ENCODE results near the gene ERV3-1. TPM values are rescaled to one million over a fixed set of nuclear protein-coding genes. Genes with fewer than 3 reads are reported as not detected.

The ERV3-1 gene
- total and polyA plus RNA-seq, 2 experiments from 2014 or later = 15.3 to 26.8 TPM

DNA sequence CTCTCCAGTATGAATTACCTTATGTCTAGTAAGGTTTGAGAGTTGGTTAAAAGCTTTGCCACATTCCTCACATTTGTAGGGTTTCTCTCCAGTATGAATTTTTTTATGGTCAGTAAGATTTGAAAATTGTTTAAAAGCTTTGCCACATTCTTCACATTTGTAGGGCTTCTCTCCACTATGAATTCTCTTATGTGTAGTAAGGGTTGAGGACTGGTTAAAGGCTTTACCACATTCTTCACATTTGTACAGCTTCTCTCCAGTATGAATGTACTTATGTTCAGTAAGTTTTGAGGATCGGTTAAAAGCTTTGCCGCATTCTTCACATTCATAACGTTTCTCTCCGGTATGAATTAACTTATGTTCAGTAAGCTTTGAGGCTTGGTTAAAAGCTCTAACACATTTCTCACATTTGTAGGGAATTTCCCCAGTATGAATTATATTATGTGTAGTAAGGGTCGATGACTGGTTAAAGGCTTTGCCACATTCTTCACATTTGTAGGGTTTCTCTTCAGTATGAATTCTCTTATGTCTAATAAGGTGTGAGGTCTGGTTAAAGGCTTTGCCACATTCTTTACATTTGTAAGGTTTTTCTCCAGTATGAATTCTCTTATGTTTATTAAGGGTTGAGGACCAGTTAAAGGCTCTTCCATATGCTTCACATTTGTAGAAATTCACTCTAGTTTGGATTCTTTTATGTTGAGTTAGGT is 27.8 kb downstream of the ERV3-1 start:
- Mint-ChIP-seq H3K4me3 (no peak overlapping the region), H3K9me3 (peaks cover 85% of the 10 kb centered on the region), H3K36me3 (ENCODE audit: low read depth) (peaks cover 76% of the 10 kb centered on the region), H3K4me1 (no peaks in the 10 kb centered on the region), H3K27me3 (ENCODE audit: insufficient read depth, low read depth, poor library complexity) (no peaks in the 10 kb centered on the region), H3K27ac (no peak overlapping the region)
- no peaks in the 10 kb centered on the region for H3K27me3 ChIP-seq (ENCODE audit: insufficient read depth)
- no peak for TF ChIP-seq JUNB (IDR thresholded peaks at IDR 0.05; ENCODE audit: unreplicated experiment)
- TF ChIP-seq ZNF114 (CRISPR knock-in tag; IDR thresholded peaks at IDR 0.05) = no peak
- TF ChIP-seq STAT1 (IDR thresholded peaks at IDR 0.05; ENCODE audit: unreplicated experiment) = no peak
- TF ChIP-seq POLR2AphosphoS5 (IDR thresholded peaks at IDR 0.05; ENCODE audit: low read depth) = no peak
- TF ChIP-seq EZH2 (IDR thresholded peaks at IDR 0.05; ENCODE audit: low read depth, unreplicated experiment) = no peak
- TF ChIP-seq ZNF331 (CRISPR knock-in tag; IDR thresholded peaks at IDR 0.05; ENCODE audit: low read depth) = no peak
- TF ChIP-seq CREB1 (CRISPR knock-in tag; IDR thresholded peaks at IDR 0.05; ENCODE audit: low read depth) = no peak
- TF ChIP-seq, protein P1, sequence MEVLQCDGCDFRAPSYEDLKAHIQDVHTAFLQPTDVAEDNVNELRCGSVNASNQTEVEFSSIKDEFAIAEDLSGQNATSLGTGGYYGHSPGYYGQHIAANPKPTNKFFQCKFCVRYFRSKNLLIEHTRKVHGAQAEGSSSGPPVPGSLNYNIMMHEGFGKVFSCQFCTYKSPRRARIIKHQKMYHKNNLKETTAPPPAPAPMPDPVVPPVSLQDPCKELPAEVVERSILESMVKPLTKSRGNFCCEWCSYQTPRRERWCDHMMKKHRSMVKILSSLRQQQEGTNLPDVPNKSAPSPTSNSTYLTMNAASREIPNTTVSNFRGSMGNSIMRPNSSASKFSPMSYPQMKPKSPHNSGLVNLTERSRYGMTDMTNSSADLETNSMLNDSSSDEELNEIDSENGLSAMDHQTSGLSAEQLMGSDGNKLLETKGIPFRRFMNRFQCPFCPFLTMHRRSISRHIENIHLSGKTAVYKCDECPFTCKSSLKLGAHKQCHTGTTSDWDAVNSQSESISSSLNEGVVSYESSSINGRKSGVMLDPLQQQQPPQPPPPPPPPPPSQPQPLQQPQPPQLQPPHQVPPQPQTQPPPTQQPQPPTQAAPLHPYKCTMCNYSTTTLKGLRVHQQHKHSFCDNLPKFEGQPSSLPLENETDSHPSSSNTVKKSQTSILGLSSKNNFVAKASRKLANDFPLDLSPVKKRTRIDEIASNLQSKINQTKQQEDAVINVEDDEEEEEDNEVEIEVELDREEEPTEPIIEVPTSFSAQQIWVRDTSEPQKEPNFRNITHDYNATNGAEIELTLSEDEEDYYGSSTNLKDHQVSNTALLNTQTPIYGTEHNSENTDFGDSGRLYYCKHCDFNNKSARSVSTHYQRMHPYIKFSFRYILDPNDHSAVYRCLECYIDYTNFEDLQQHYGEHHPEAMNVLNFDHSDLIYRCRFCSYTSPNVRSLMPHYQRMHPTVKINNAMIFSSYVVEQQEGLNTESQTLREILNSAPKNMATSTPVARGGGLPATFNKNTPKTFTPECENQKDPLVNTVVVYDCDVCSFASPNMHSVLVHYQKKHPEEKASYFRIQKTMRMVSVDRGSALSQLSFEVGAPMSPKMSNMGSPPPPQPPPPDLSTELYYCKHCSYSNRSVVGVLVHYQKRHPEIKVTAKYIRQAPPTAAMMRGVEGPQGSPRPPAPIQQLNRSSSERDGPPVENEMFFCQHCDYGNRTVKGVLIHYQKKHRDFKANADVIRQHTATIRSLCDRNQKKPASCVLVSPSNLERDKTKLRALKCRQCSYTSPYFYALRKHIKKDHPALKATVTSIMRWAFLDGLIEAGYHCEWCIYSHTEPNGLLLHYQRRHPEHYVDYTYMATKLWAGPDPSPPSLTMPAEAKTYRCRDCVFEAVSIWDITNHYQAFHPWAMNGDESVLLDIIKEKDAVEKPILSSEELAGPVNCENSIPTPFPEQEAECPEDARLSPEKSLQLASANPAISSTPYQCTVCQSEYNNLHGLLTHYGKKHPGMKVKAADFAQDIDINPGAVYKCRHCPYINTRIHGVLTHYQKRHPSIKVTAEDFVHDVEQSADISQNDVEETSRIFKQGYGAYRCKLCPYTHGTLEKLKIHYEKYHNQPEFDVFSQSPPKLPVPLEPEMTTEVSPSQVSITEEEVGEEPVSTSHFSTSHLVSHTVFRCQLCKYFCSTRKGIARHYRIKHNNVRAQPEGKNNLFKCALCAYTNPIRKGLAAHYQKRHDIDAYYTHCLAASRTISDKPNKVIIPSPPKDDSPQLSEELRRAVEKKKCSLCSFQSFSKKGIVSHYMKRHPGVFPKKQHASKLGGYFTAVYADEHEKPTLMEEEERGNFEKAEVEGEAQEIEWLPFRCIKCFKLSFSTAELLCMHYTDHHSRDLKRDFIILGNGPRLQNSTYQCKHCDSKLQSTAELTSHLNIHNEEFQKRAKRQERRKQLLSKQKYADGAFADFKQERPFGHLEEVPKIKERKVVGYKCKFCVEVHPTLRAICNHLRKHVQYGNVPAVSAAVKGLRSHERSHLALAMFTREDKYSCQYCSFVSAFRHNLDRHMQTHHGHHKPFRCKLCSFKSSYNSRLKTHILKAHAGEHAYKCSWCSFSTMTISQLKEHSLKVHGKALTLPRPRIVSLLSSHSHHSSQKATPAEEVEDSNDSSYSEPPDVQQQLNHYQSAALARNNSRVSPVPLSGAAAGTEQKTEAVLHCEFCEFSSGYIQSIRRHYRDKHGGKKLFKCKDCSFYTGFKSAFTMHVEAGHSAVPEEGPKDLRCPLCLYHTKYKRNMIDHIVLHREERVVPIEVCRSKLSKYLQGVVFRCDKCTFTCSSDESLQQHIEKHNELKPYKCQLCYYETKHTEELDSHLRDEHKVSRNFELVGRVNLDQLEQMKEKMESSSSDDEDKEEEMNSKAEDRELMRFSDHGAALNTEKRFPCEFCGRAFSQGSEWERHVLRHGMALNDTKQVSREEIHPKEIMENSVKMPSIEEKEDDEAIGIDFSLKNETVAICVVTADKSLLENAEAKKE (CRISPR knock-in tag; IDR thresholded peaks at IDR 0.05) = no peak
- TF ChIP-seq EZH2phosphoT487 (IDR thresholded peaks at IDR 0.05; ENCODE audit: unreplicated experiment) = no peak
- TF ChIP-seq, protein P2, sequence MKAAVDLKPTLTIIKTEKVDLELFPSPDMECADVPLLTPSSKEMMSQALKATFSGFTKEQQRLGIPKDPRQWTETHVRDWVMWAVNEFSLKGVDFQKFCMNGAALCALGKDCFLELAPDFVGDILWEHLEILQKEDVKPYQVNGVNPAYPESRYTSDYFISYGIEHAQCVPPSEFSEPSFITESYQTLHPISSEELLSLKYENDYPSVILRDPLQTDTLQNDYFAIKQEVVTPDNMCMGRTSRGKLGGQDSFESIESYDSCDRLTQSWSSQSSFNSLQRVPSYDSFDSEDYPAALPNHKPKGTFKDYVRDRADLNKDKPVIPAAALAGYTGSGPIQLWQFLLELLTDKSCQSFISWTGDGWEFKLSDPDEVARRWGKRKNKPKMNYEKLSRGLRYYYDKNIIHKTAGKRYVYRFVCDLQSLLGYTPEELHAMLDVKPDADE (IDR thresholded peaks at IDR 0.05) = no peak
- TF ChIP-seq NANOG (IDR thresholded peaks at IDR 0.05; ENCODE audit: borderline replicate concordance) = no peak
- TF ChIP-seq, protein P3, sequence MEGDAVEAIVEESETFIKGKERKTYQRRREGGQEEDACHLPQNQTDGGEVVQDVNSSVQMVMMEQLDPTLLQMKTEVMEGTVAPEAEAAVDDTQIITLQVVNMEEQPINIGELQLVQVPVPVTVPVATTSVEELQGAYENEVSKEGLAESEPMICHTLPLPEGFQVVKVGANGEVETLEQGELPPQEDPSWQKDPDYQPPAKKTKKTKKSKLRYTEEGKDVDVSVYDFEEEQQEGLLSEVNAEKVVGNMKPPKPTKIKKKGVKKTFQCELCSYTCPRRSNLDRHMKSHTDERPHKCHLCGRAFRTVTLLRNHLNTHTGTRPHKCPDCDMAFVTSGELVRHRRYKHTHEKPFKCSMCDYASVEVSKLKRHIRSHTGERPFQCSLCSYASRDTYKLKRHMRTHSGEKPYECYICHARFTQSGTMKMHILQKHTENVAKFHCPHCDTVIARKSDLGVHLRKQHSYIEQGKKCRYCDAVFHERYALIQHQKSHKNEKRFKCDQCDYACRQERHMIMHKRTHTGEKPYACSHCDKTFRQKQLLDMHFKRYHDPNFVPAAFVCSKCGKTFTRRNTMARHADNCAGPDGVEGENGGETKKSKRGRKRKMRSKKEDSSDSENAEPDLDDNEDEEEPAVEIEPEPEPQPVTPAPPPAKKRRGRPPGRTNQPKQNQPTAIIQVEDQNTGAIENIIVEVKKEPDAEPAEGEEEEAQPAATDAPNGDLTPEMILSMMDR (conservative IDR thresholded peaks at IDR 0.05; ENCODE audit: low read depth in 2 of 2) = no peak
- TF ChIP-seq, protein P4, sequence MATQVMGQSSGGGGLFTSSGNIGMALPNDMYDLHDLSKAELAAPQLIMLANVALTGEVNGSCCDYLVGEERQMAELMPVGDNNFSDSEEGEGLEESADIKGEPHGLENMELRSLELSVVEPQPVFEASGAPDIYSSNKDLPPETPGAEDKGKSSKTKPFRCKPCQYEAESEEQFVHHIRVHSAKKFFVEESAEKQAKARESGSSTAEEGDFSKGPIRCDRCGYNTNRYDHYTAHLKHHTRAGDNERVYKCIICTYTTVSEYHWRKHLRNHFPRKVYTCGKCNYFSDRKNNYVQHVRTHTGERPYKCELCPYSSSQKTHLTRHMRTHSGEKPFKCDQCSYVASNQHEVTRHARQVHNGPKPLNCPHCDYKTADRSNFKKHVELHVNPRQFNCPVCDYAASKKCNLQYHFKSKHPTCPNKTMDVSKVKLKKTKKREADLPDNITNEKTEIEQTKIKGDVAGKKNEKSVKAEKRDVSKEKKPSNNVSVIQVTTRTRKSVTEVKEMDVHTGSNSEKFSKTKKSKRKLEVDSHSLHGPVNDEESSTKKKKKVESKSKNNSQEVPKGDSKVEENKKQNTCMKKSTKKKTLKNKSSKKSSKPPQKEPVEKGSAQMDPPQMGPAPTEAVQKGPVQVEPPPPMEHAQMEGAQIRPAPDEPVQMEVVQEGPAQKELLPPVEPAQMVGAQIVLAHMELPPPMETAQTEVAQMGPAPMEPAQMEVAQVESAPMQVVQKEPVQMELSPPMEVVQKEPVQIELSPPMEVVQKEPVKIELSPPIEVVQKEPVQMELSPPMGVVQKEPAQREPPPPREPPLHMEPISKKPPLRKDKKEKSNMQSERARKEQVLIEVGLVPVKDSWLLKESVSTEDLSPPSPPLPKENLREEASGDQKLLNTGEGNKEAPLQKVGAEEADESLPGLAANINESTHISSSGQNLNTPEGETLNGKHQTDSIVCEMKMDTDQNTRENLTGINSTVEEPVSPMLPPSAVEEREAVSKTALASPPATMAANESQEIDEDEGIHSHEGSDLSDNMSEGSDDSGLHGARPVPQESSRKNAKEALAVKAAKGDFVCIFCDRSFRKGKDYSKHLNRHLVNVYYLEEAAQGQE (IDR thresholded peaks at IDR 0.05; ENCODE audit: unreplicated experiment) = no peak
- no peaks in the 10 kb centered on the region for H3K4me1 ChIP-seq (ENCODE audit: insufficient read depth)
- peaks cover 53% of the 10 kb centered on the region for H3K36me3 ChIP-seq (ENCODE audit: insufficient read depth)
- no peaks in the 10 kb centered on the region for H3F3A ChIP-seq (replicated peaks; ENCODE audit: low read depth)
- H3K4me3 ChIP-seq = no peak overlapping the region
- no peak overlapping the region for H2AFZ ChIP-seq
- ATAC-seq (no peak), DNase-seq (ENCODE audit: low spot score) (no peak)
- H3K27ac ChIP-seq (ENCODE audit: low read depth) = no peak overlapping the region
- no peaks in the 10 kb centered on the region; the same call in 1 of the 2 replicates for H3K9me2 ChIP-seq (ENCODE audit: insufficient read depth)
- H3K79me2 ChIP-seq (replicated peaks; ENCODE audit: insufficient read depth) = no peaks in the 10 kb centered on the region
- no peaks in the 10 kb centered on the region for H4K20me1 ChIP-seq (replicated peaks; ENCODE audit: insufficient read depth)
- H3K4me2 ChIP-seq = no peak overlapping the region

Measured in GM23338 (cell line).